ENCODE measurements around the gene SLC4A7. TPM values are rescaled to one million over a fixed set of nuclear protein-coding genes. Genes with fewer than 3 reads are reported as not detected.

SLC4A7 gene
- total RNA-seq, 1 experiment from 2014 or later, result 90.8 TPM

GRCh38 chr3:27335571-27335970, 148.6 kb downstream of the SLC4A7 start (continued):
- TF ChIP-seq AFF4 (CRISPR knock-in tag; IDR thresholded peaks at IDR 0.05; ENCODE audit: borderline replicate concordance) (no peak), CDX4 (CRISPR knock-in tag; IDR thresholded peaks at IDR 0.05; ENCODE audit: borderline replicate concordance) (no peak), ATF3 (CRISPR knock-in tag; conservative IDR thresholded peaks at IDR 0.05) (no peak), NR1H2 (CRISPR knock-in tag; IDR thresholded peaks at IDR 0.05) (no peak), STAT6 (CRISPR knock-in tag; conservative IDR thresholded peaks at IDR 0.05; ENCODE audit: low read depth) (no peak), USF2 (CRISPR knock-in tag; IDR thresholded peaks at IDR 0.05) (no peak)

- ChIA-PET CTCF (no interaction called here), POLR2A (no interaction called here)
- no peak overlapping the region for H3K27ac Mint-ChIP-seq
- H3K4me3 Mint-ChIP-seq, result no peak overlapping the region
- H3K9me3 Mint-ChIP-seq, result peaks cover 22% of the 10 kb centered on the region
- peaks cover 4% of the 10 kb centered on the region; the same call in 1 of the 2 replicates for H3K36me3 Mint-ChIP-seq
- no peak for DNase-seq (ENCODE audit: low spot score)
- no peaks in the 10 kb centered on the region for H3K27me3 Mint-ChIP-seq (ENCODE audit: low read depth)
- ATAC-seq, result no peak
- no peaks in the 10 kb centered on the region for H3K4me1 Mint-ChIP-seq
- TF ChIP-seq ZSCAN18 (CRISPR knock-in tag; IDR thresholded peaks at IDR 0.05) (no peak), RORB (CRISPR knock-in tag; IDR thresholded peaks at IDR 0.05) (no peak), MAX (CRISPR knock-in tag; IDR thresholded peaks at IDR 0.05) (no peak), ZNF532 (CRISPR knock-in tag; IDR thresholded peaks at IDR 0.05; ENCODE audit: borderline replicate concordance) (no peak), FOXP1 (CRISPR knock-in tag; IDR thresholded peaks at IDR 0.05; ENCODE audit: borderline replicate concordance) (no peak), ETV6 (CRISPR knock-in tag; IDR thresholded peaks at IDR 0.05) (no peak), TCF7 (CRISPR knock-in tag; IDR thresholded peaks at IDR 0.05; ENCODE audit: low read depth) (no peak), ZNF512 (CRISPR knock-in tag; IDR thresholded peaks at IDR 0.05; ENCODE audit: borderline replicate concordance) (no peak), ZNF121 (CRISPR knock-in tag; IDR thresholded peaks at IDR 0.05) (no peak), SOX15 (CRISPR knock-in tag; IDR thresholded peaks at IDR 0.05) (no peak), ATF3 (CRISPR knock-in tag; conservative IDR thresholded peaks at IDR 0.05) (no peak), PRRX2 (CRISPR knock-in tag; IDR thresholded peaks at IDR 0.05) (no peak), CREB1 (CRISPR knock-in tag; IDR thresholded peaks at IDR 0.05) (no peak), SMAD4 (CRISPR knock-in tag; IDR thresholded peaks at IDR 0.05) (no peak), MXD4 (CRISPR knock-in tag; IDR thresholded peaks at IDR 0.05; ENCODE audit: borderline replicate concordance) (no peak)
Measured at GRCh38 chr3:27333843-27334242, 150.3 kb downstream of the SLC4A7 start.

Measured in WTC11 (cell line).